HepG2 (cell line): ENCODE measurements around the gene ZFP62.

Experiments
- ARID2 ChIP-seq: sonication (generic); formaldehyde crosslinking; IDR thresholded peaks from 2 replicates; pipeline ENCODE4 v1.8.1; 2022; ENCODE audit warnings: mild to moderate bottlenecking, missing genetic modification reagents, borderline replicate concordance
- POLR2A ChIP-seq, 2 experiments: IDR thresholded peaks; 2 replicates each; pipeline ENCODE4 v1.6.1; 2011; ENCODE audit warnings: low read depth in 2 of 2, low read length in 2 of 2, mild to moderate bottlenecking in 1 of 2, moderate library complexity in 1 of 2; ENCODE audit not compliant: insufficient read depth in 1 of 2

- no peak for TF ChIP-seq ARID2 (CRISPR knock-in tag)
- TF ChIP-seq POLR2A (IDR thresholded peaks at IDR 0.05; ENCODE audit: insufficient read depth in 1 of 2, low read depth in 2 of 2, low read length in 2 of 2): no peak
These were observed 30.6 kb downstream of the ZFP62 start for GRCh38 chr5:180830253-180831138.
